ENCODE results near the gene SPINT2. TPM values are rescaled to one million over a fixed set of nuclear protein-coding genes. Genes with fewer than 3 reads are reported as not detected.

The SPINT2 gene
- total RNA-seq, 1 experiment from 2014 or later = 1,006 TPM

- POLR2A ChIA-PET = interaction anchor here (0.6 to 0.7 kb wide), 2 partner anchors 13 to 30 kb away, joined by 3 to 9 read pairs; no protein-coding TSS in a partner anchor
- BruUV-seq (replicated peaks) = no TSS peak
- peak overlapping the region; percentile 65 to 97 for H3K4me3 ChIP-seq (ENCODE audit: low read depth in 2 of 2, low read length in 2 of 2)
These were observed 2.7 kb downstream of the SPINT2 start for GRCh38 chr19:38266981-38267597.

More at GRCh38 chr19:38266981-38267597, 2.7 kb downstream of the SPINT2 start:
- in situ Hi-C loops (cut with HindIII; ENCODE audit: low pct_unique_long_range_greater_than_20kb, low sequenced_read_pairs) = no loop called here
- peak overlapping the region; percentile 99 for H3K27ac ChIP-seq (ENCODE audit: low read length)
- peaks cover 63% of the 10 kb centered on the region for H3K4me1 ChIP-seq (ENCODE audit: control insufficient read depth, insufficient read depth, low read length)
- no peaks in the 10 kb centered on the region for H3K27me3 ChIP-seq (ENCODE audit: control insufficient read depth, insufficient read depth, low read length)
- CTCF ChIA-PET = interaction anchor here (0.5 to 0.8 kb wide), 3 partner anchors 12 to 808 kb away, joined by 3 to 7 read pairs (median 4); partner anchors contain the start of gene C19orf33
- H3K36me3 ChIP-seq (ENCODE audit: control insufficient read depth, insufficient read depth, low read length) = no peaks in the 10 kb centered on the region
- intact Hi-C loops (cut with micrococcal nuclease; ENCODE audit: unreplicated experiment) = no loop called here
- TF ChIP-seq REST (IDR thresholded peaks at IDR 0.05; ENCODE audit: insufficient read depth in 1 of 2, low read depth in 2 of 2, low read length in 1 of 2) = no peak
- no peak for TF ChIP-seq SIN3A (IDR thresholded peaks at IDR 0.05; ENCODE audit: borderline replicate concordance, insufficient read depth, low read depth, low read length)
- TF ChIP-seq TCF7L2 (IDR thresholded peaks at IDR 0.05; ENCODE audit: low read depth, low read length) = no peak
- no peak for TF ChIP-seq POLR2AphosphoS5 (IDR thresholded peaks at IDR 0.05; ENCODE audit: low read depth, low read length)
- TF ChIP-seq CTCF (IDR thresholded peaks at IDR 0.05) = no peak
- DNase-seq (ENCODE audit: low read depth, low spot score) (no peak), ATAC-seq (no peak)
- H3K9me3 ChIP-seq (ENCODE audit: control insufficient read depth, insufficient read depth, low read depth, low read length) = no peaks in the 10 kb centered on the region

Measured in Panc1 (cell line).